Measurements from ENCODE around the gene SOX9. TPM values are rescaled to one million over a fixed set of nuclear protein-coding genes. Genes with fewer than 3 reads are reported as not detected.

Gene SOX9
- 6.5 and 8.3 TPM in 2 replicates for total RNA-seq

DNA sequence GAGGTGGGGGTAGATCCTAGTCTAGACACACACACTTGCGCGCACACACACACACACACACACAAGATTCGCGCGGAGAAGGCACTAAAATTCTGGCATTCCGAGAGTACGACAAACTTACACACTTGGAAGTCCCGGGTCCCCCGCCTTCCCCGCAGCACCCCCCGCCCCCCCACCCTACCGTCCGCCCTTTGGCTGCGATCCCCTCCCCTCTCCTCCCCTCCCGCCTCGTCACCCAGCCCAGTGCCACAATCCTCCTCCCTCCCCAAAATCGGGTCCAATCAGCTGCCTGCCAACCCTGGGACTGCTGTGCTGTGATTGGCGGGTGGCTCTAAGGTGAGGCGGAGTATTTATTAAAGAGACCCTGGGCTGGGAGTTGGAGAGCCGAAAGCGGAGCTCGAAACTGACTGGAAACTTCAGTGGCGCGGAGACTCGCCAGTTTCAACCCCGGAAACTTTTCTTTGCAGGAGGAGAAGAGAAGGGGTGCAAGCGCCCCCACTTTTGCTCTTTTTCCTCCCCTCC lies at the start of gene SOX9:
SOX9 (plus strand) TSS at position 379 of the 522 bp plus-strand sequence. CDS start 372 bp downstream, outside the sequence.
- peak within 1 kb of the TSS; percentile 77 for H3K27ac ChIP-seq (ENCODE audit: low read depth, low read length)
- peak within 1 kb of the TSS; percentile 98 for H3K4me2 ChIP-seq (ENCODE audit: insufficient read depth, low read length)
- H2AFZ ChIP-seq (ENCODE audit: low read length), result peak within 1 kb of the TSS; percentile 87
- H4K20me1 ChIP-seq (ENCODE audit: insufficient read depth, low read length), result no peaks in the 10 kb centered on the region
- H3K79me2 ChIP-seq (ENCODE audit: insufficient read depth, low read length), result peaks cover 28% of the 10 kb centered on the region
- peaks cover 39% of the 10 kb centered on the region for H3K27me3 ChIP-seq (ENCODE audit: insufficient read depth, low read length)
- peaks cover 12% of the 10 kb centered on the region for H3K36me3 ChIP-seq (ENCODE audit: insufficient read depth, low read length)
- no peaks in the 10 kb centered on the region for H3K9me3 ChIP-seq (ENCODE audit: low read depth, low read length)
- peak within 1 kb of the TSS; percentile 95 for H3K4me3 ChIP-seq (ENCODE audit: insufficient read depth, low read length)
- peak; percentile 100 for DNase-seq (ENCODE audit: insufficient read length, low spot score, missing footprints)
- peaks cover 40% of the 10 kb centered on the region for H3K4me1 ChIP-seq (ENCODE audit: insufficient read depth, low read length)
- TF ChIP-seq CTCF (IDR thresholded peaks at IDR 0.05; ENCODE audit: extremely low read depth, low read depth, low read length), result no peak

- H3K36me3 ChIP-seq (ENCODE audit: insufficient read depth, low read length), result no peaks in the 10 kb centered on the region
- no peaks in the 10 kb centered on the region for H3K9me3 ChIP-seq (ENCODE audit: low read depth, low read length)
- H3K27me3 ChIP-seq (ENCODE audit: insufficient read depth, low read length), result peaks cover 21% of the 10 kb centered on the region
- no peak overlapping the region for H2AFZ ChIP-seq (ENCODE audit: low read length)
- H3K4me3 ChIP-seq (ENCODE audit: insufficient read depth, low read length), result no peak overlapping the region
- no peak for TF ChIP-seq CTCF (IDR thresholded peaks at IDR 0.05; ENCODE audit: extremely low read depth, low read depth, low read length)
- H3K79me2 ChIP-seq (ENCODE audit: insufficient read depth, low read length), result no peaks in the 10 kb centered on the region
- H3K4me2 ChIP-seq (ENCODE audit: insufficient read depth, low read length), result no peak overlapping the region
- H4K20me1 ChIP-seq (ENCODE audit: insufficient read depth, low read length), result no peaks in the 10 kb centered on the region
- no peak for DNase-seq (ENCODE audit: insufficient read length, low spot score, missing footprints)
- H3K27ac ChIP-seq (ENCODE audit: low read depth, low read length), result no peak overlapping the region
- H3K4me1 ChIP-seq (ENCODE audit: insufficient read depth, low read length), result no peaks in the 10 kb centered on the region
Observed at GRCh38 chr17:72071330-72071729, 49.5 kb upstream of the SOX9 start.

- no peaks in the 10 kb centered on the region for H3K4me1 ChIP-seq (ENCODE audit: insufficient read depth, low read length)
Observed at GRCh38 chr17:72075995-72076677, 44.7 kb upstream of the SOX9 start.

More at GRCh38 chr17:72075995-72076677, 44.7 kb upstream of the SOX9 start:
- DNase-seq (ENCODE audit: insufficient read length, low spot score, missing footprints), result no peak
- no peak for TF ChIP-seq CTCF (IDR thresholded peaks at IDR 0.05; ENCODE audit: extremely low read depth, low read depth, low read length)
- no peak overlapping the region for H3K27ac ChIP-seq (ENCODE audit: low read depth, low read length)
- no peaks in the 10 kb centered on the region for H3K9me3 ChIP-seq (ENCODE audit: low read depth, low read length)
- H4K20me1 ChIP-seq (ENCODE audit: insufficient read depth, low read length), result no peaks in the 10 kb centered on the region
- H3K79me2 ChIP-seq (ENCODE audit: insufficient read depth, low read length), result no peaks in the 10 kb centered on the region
- peaks cover 17% of the 10 kb centered on the region for H3K27me3 ChIP-seq (ENCODE audit: insufficient read depth, low read length)
- H3K4me2 ChIP-seq (ENCODE audit: insufficient read depth, low read length), result no peak overlapping the region
- H3K36me3 ChIP-seq (ENCODE audit: insufficient read depth, low read length), result no peaks in the 10 kb centered on the region
- H3K4me3 ChIP-seq (ENCODE audit: insufficient read depth, low read length), result no peak overlapping the region
- H2AFZ ChIP-seq (ENCODE audit: low read length), result no peak overlapping the region
